ENCODE data around the gene SNX2.
"Not testable (repeated sequence)": the region's sequence is repeated elsewhere in the genome, so short reads cannot be mapped to it uniquely, and the experiment has no call there.

Gene SNX2, protein sequence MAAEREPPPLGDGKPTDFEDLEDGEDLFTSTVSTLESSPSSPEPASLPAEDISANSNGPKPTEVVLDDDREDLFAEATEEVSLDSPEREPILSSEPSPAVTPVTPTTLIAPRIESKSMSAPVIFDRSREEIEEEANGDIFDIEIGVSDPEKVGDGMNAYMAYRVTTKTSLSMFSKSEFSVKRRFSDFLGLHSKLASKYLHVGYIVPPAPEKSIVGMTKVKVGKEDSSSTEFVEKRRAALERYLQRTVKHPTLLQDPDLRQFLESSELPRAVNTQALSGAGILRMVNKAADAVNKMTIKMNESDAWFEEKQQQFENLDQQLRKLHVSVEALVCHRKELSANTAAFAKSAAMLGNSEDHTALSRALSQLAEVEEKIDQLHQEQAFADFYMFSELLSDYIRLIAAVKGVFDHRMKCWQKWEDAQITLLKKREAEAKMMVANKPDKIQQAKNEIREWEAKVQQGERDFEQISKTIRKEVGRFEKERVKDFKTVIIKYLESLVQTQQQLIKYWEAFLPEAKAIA

DNA sequence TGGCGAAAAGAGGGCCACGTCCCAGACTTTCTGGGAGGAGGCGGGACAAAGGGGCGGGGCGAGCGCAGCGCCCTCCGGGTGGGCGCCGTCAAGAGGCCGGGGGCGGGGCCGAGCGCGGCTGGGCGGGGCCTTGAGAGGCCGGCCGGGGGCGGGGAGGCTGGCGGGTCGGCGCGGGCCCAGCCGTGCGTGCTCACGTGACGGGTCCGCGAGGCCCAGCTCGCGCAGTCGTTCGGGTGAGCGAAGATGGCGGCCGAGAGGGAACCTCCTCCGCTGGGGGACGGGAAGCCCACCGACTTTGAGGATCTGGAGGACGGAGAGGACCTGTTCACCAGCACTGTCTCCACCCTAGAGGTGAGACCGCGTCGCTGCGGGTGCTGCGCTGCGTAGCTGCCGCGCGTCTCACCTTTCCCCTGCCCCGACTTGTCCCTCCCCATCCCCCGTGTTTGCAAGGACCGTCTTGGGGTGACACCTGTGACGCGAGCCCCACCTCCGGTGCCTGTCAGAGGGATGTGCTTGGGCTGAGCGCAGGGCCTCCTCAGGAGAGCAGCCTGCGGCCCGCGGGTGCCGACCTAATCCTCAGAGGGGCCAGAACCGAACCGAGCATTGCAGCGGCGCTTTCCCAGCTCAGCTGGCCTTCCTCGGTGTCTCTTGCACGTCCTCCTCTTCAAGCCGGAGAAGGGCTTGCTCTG lies at the start of gene SNX2:
Gene SNX2, plus strand, starts transcription at position 220 of the 689 bp plus-strand sequence. Its CDS starts 24 bp downstream, at position 244.
- DNase-seq: peak; percentile 90

DNA sequence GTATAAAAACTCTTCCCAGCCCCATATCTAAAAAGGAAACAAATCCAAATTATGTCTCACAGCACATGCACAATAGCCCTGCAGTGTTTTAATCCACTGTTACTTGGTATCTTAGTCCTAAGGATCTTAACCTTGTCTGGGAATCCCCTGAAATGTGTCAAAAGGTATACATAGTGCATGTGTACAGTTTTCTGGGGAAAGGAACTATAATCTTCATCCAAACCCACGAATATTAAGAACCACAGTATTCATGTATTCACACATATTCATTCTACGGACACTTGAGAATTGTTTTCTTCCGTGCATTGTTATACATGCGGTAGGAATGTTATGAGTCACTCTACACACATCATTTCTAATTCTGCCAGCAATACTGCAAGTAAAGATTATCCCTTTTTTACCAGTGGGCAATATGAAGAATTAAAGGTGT lies 47.8 kb upstream of the SNX2 start:
- DNase-seq: no peak

DNA sequence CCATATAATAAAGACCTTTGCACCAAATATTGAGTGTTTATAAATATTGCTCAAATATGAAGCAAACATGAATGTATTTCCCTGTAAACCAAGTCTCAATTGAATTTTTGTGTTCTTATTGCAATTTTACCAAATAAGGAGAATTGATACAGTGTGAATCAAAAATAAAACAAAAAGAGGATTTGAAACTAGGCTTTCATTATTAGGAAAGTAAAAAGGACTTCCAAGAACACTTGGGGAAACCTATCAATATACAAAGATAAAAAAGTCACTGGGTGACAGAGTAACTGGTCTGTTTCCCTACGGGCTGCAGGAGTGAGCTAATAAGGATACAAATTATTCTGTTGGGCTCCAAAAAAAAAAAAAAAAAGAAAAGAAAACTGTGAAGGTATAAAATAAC lies 44.8 kb upstream of the SNX2 start:
- DNase-seq: no peak

DNA sequence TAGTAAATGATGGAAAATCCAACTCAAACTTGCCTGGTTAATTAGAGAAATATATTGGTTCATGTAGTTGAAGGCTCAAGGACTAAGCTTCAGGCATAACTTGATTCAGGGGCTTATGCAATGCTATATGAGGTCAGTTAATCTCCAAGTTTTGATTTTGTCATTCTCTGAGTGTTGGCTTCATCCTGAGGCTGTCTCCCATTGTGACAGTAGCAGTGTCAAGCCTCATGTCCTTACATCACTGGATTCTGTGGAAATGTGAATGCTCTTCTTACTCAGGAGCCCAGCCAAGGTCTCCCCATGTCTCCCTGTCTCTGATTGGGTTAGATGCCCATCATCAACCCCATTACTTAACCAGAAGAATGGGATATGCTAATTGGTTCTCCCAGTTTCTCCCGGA lies 44.4 kb upstream of the SNX2 start:
- no peak for DNase-seq

DNA sequence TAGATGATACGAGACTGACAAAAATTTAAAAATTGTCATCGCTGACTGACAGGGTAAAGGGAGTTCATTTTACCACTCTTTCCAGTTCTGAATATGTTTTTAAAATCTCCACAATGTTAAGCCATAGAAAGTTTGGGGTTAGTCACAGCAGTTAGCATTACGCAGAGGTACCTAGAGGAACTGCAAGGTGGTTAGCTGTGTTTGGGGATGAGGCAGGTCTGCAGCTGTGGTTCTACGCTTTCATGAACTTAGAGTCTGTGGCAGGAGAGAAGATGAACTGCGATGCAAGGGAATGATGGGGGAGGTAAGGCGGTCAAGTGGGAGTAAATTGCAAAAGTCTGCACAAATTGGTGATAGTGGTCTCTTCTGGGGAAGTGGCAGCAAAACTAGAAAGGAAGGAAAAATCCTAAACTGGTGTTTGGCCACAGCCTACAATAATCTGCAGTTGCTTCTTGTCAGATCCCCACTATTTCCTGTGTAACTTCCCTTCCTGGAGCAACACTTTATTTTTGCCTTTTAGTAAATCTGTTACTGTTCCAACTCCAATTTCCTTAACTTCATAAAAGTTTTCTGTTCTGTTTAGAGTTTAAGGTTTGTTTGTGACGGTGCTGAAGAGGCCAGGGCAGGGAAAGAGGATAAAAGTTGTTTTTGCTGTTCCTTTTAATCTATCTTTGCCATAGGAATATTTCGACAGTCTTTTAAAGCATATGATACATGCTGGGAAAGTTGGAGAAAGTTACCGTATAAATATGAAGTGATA lies 38.6 kb upstream of the SNX2 start:
- no peak for DNase-seq

DNA sequence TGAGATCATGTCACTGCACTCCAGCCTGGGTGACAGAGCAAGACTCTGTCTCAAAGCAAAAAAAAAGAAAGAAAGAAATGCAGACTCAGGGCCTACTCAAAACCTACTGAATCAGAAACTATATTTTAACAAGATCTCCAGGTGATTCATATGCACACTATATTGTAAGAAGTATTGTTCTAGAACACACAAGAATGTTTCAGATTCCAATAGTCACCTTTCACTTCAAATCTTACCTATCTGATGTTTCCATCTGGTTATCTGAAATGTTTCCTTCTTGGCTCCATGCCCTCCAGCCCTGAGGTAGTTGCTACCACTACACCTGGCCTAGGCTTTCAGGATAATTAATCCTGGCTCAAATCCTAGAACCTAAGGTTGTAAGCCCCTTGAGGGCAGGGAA lies 36.8 kb upstream of the SNX2 start:
- no peak for DNase-seq

DNA sequence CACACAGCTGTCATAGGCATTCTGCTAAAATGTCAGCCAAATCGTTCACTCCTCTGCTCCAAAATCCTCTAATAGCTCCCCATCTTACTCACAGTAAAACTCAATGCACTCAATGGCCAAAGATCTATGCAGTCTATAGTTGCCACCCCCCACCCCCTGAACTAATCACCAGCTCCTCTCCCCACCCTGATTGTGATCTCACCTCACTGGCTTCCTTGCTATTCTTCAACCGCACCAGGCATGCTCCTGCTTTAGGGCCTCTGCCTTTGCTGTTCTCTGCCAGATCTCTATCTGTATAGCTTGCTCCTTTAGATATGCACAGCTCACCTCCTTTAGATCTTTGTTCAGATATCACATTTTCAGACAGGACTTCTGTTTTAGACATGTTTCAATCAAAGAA lies 33.2 kb upstream of the SNX2 start:
- no peak for DNase-seq

DNA sequence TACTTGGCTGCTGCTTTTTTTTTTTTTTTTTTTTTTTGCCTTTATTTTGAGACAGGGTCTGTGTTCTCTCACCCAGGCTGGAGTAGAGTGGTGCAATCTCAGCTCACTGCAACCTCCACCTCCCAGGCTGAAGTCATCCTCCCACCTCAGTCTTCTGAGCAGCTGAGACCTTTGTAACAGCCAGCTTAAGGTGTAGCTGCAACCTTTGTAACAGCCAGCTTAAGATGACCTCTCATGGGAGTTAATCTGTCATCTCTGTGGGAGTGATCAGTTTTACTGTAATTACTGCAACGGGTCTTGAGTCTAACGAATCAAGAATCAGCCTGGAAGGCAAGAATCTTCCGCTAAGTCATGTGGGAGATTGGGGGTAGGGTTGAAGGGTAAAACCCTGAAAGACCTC lies 31.6 kb upstream of the SNX2 start:
- peak; percentile 5 for DNase-seq

DNA sequence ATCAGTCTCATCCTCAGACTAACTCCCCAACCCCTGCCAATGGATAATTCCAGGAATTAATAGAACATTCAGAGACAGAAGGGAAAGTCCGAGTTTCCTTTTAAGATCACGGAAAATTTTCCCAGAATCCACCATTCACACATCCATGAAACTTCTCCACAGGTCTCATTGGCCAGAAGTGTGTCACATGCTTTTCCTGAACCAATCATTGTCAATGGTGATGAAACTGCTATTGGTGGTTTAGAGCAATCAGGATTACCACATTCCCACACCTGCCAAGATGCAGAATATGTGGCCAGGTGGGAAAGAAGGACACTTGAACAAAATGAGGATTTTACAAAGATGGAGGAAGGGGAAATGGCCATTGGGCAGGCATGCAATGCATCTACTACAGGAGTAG lies 29.3 kb upstream of the SNX2 start:
- no peak for DNase-seq

DNA sequence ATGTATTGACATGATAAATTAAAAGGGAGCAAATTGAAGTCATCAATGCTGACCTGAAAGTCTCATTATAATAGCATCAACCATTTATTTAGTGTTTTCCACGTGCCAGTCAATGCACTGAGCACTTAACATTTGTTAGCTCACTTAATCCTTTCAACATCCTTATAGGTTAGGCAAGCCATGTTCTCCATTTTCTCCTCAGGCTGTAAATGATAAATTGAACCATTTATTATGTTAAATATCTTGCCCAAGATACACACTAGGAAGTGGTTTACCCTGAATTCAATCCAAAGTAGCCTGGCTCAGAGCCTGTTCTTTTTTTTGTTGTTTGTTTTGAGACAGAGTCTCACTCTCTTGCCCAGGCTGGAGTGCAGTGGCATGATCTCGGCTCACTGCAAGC lies 25.0 kb upstream of the SNX2 start:
- DNase-seq: no peak

DNA sequence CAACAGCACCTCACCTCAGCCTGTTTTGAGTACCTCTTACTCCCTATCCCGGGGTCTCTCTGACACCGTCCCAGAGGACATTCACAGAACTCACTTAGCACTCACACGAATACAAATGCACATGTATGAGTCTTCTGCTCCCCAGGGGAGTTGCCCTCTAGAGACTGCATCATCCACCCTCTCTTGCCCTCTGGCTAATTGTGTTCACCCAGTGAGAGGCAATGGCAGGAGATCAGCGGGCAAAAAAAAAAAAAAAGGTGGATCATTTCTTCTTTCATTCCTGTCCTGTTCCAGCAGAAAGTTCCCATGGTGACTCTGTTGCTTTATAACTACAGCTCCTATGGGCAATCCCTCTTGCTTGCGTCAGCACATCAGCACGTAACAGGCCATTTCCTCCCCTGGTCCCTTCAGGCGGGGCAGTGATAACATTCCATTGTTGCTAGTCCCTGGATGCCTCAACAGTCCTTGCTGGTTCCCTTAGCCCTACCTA lies 23.5 kb upstream of the SNX2 start:
- DNase-seq: no peak

DNA sequence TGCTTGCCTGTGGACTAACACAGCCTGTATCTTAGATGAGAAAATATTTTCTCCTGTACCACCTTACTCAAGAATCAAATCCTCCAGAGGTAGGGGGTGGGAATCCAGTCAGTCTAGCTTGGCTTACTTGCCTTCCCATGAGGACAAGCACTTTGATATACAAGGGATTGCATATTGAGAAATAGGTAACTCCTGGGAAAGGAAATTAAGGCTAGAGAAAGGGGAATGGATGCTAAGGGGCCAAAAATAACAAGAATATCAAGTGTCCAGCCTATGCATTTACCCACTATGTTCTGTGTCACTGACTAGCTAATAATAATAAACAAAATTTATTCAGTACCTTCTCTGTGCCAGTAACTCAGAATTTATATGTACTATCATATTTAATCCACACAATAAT lies 21.4 kb upstream of the SNX2 start:
- DNase-seq: no peak

DNA sequence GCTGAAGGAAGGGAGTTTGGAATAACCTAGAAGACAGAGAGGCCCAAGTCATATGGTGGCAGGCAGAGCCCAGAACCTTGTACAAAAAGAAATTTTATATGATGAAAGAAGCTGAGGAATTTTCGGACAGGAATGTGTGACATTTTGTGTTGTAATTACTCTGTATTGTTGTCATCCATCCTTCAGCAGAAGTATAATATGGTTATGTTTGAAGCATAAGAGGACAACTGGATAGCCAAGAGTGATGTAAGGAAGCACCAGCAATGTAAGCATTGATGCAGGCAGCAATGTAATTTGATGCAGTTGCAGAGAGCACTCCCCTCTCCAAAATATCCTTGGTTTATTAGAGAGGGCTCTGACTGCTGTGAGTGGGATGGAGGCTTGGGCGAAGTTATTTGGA lies 19.1 kb upstream of the SNX2 start:
- DNase-seq: no peak

DNA sequence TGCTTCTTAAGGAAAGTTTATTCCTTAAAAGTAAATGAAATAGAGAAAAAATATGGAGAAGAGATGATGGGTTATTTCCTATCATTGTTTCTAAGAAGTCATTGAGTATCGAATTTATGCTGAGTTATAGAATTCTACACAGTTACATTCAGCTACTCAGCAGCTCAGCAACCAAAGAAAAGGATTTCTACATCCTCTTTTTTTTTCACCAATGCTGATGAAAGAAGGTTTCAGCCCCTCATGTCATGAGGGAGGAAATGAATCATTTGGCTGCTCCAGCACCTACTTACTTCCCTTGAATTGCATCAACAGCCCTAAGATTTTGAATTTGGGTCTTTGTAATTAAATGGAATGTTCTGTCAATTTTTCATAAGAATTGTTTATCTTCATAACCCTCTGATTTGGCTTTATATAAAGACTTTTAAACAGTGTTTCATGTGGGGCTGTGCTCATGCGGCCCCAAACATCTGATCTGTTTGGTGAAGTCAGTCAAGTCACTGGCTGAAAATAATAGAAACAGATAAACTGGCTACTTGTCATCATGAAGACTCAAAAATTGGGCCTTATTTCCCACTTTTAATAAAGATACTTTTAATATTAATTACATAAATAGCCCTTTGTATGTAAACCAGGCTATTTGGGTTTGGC lies 18.5 kb upstream of the SNX2 start:
- DNase-seq: no peak

DNA sequence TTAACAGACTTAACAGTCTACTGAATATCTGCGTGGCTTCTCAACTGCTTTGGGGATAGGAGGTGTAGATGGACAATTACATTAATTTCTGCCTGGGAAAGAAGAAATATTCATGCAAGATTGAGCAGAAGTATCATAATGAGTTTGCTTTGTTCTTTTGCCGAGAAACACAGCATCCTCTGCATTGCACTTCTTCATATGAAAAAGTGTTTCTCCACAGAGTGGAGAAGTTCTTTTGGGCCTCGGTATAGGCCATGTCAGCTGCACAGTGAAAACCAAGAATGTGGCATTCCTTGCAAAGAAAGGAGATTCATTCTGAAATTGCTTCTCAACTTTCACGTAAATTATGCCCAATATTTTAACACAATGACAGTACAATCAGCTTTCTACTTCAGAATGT lies 17.6 kb upstream of the SNX2 start:
- no peak for DNase-seq

DNA sequence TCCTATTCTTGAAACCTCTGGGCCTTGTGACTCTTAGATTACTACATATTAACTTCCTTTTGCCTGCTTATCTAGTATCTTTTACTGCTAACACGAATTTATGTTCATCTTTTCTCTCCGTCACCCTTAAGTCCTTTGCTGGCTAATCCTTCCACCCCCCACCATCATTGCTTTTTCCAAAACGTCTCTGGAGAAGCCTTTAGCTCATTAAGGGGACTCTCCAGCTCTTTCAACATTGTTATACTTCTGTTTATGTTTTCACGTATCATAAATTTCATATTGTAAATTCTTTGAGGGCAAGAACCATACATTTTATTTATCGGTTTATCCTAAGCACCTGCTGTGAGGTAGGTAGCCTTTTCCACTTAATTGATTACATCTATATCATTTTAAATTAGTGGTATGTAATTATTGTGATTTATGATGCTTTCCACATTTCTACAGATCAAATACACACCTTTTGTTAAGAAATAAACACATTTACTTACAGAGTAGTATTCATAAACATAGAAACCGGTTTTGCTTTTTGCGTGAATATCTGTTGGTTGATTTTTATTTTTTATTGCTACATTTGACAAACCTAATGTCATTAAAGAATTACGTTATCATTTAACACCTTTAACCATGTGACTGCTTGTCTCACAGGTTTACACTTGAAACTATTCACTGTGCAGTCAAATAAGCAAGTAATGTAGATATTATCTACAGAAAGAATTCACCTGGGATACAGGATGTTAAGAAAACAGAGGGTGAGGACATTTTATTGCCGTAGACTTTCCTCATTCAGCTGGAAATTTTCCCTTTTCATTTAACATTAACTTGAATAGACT lies 15.4 kb upstream of the SNX2 start:
- DNase-seq: no peak

DNA sequence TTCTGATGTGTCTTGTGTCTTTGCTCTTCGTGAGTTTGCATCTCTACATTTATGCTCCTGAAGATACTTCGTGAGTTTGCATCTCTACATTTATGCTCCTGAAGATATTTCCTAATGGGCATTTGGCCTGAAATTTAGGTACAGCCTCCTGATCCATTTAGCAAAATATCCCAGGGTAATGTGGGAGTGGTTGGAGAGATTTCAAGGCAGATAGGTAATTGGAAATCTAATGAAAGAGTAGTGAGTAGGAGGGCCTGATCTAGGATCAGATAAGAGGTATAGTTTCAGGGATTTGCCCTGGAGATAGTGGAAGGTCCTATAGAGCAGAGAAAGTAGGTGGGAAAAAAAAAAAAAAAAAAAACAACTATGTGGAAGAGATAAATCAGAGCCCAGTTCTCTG lies 14.6 kb upstream of the SNX2 start:
- DNase-seq: no peak

DNA sequence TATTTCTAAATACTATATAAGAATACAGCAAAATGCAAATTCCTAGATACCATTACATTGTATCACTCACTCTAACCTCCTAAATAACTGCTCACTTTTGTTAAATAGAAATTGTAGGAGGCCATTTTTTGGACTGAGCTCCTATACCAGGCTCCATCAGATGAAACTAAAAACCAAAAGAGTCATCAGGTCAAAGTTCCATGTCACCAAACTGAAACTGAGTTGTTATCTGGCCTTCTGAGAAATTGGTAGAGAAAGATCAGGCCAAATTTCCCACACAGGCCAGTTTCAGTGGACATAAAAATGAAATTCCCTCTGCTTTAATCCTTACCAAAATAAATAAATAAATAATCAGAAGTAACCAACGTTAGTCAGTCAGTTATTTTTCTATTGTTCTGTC lies 13.8 kb upstream of the SNX2 start:
- DNase-seq: no peak

DNA sequence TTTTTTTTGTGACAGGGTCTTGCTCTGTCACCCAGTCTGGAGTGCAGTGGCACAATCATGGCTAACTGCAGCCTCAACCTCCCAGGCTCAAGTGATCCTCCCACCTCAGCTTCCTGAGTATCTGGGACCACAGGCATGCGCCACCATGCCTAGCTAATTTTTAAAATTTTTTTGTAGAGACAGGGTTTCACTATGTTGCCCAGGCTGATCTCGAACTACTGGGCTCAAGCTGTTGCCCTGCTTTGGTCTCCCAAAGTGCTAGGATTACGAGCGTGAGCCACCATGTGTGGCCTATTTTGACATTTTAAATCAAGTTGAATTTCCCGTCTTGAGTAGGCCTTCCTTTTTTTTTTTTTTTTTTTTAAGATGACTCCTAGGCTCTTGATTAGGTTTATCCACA lies 13.0 kb upstream of the SNX2 start:
- DNase-seq: not testable (repeated sequence)

DNA sequence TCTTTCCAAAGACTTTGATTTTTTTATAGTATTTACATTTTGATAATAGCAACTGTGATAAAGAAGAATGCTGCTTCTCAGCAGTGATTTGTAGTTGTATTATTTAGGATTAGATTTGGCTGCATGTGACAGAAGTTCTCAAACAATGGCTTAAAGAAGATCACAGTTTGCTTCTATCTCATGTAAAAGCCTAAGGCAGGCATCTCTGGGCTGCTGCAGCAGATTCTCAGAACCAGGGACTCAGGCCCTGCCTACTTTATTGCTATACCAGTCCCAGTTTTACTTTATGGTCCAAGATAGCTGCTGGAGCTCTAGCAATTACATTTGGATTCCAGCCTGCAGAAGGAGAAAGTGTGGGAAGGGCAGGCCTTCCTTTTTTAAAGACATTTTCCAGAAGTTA lies 8.8 kb upstream of the SNX2 start:
- no peak for DNase-seq

DNA sequence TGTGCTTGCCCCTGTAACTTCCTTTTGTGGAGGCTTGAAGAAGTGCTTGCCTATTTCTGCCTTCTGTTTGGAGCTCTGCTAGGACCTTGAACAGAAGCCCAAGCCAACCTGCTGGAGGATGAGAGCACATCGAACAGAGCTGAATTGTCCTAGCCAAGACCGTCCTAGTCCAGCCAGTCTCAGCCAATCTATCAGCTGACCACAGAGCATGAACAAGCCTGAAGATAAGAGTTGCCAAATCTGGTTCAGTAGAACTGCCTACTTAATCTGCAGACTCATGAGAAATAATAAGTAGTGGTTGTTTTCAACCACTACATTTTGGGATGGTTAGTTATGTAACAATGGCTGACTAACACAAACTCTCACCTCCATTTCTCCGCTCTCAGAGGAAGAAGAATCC lies 4.4 kb upstream of the SNX2 start:
- no peak for DNase-seq

DNA sequence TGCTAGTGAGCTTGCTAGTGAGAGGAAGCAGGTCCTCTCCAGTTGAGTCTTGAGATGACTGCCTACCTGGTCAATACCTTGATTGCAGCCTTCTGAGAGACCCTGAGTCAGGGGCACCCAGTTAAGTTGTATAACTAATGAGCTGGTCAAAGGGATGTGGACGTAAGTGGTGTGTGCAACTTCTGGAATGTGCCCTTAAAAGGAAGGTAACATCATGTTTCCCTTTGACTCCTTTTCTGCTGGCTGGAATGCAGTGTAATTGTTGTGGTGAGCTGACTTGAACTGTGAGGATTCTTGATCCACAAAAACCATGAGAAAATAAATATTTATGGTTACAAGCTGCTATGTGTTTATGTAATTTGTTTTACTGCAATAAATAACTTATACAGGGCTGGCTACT lies 2.4 kb upstream of the SNX2 start:
- no peak for DNase-seq

Data from NCI-H82 (cell line).